ENCODE results near the gene PDHX. TPM values are rescaled to one million over a fixed set of nuclear protein-coding genes. Genes with fewer than 3 reads are reported as not detected.

Gene PDHX
- total RNA-seq: 35.6 and 46.1 TPM in 2 replicates

GRCh38 chr11:34916015-34916842 is at the start of gene PDHX, which contains the start of gene APIP:
Gene PDHX (plus strand): TSS chr11:34916618. CDS start chr11:34916656, 38 bp downstream.
Gene APIP (minus strand): TSS chr11:34916379. CDS start chr11:34916284, 95 bp downstream.

Other genes with a start within 250 kb of the PDHX start
- gene APIP, start 239 bp upstream of the PDHX start, total RNA-seq: 20.3 and 30.4 TPM in 2 replicates
- gene CD44, start 222.6 kb downstream of the PDHX start, total RNA-seq: 850 and 942 TPM in 2 replicates

Data from smooth muscle cell of trachea (primary cell).